ENCODE data around the gene SLC8A1.

Gene SLC8A1

GRCh38 chr2:40097691-40098385 lies 354.1 kb downstream of the SLC8A1 start:
- TF ChIP-seq CTCF (IDR thresholded peaks at IDR 0.05; ENCODE audit: insufficient read depth, low read depth, low read length, missing control alignments), result no peak
- no peak overlapping the region for H3K4me3 ChIP-seq (ENCODE audit: low read depth, low read length)
- no peak for DNase-seq (ENCODE audit: low read depth)

GRCh38 chr2:40096360-40096759 lies 355.5 kb downstream of the SLC8A1 start:
- no peak overlapping the region for H3K4me3 ChIP-seq (ENCODE audit: low read depth, low read length)
- DNase-seq (ENCODE audit: low read depth), result no peak
- no peak for TF ChIP-seq CTCF (IDR thresholded peaks at IDR 0.05; ENCODE audit: insufficient read depth, low read depth, low read length, missing control alignments)

- no peak overlapping the region for H3K4me3 ChIP-seq (ENCODE audit: low read depth, low read length)
- TF ChIP-seq CTCF (IDR thresholded peaks at IDR 0.05; ENCODE audit: insufficient read depth, low read depth, low read length, missing control alignments), result no peak
- DNase-seq (ENCODE audit: low read depth), result no peak
These were observed 356.9 kb downstream of the SLC8A1 start for GRCh38 chr2:40095000-40095399.

- DNase-seq (ENCODE audit: low read depth), result no peak
- H3K4me3 ChIP-seq (ENCODE audit: low read depth, low read length), result no peak overlapping the region
- TF ChIP-seq CTCF (IDR thresholded peaks at IDR 0.05; ENCODE audit: insufficient read depth, low read depth, low read length, missing control alignments), result no peak
These were observed 357.4 kb downstream of the SLC8A1 start for GRCh38 chr2:40094451-40094850.

- no peak for DNase-seq (ENCODE audit: low read depth)
- no peak overlapping the region for H3K4me3 ChIP-seq (ENCODE audit: low read depth, low read length)
- no peak for TF ChIP-seq CTCF (IDR thresholded peaks at IDR 0.05; ENCODE audit: insufficient read depth, low read depth, low read length, missing control alignments)
These were observed 358.7 kb downstream of the SLC8A1 start for GRCh38 chr2:40093021-40093675.

GRCh38 chr2:40090044-40090443 lies 361.8 kb downstream of the SLC8A1 start:
- no peak for DNase-seq (ENCODE audit: low read depth)
- no peak overlapping the region for H3K4me3 ChIP-seq (ENCODE audit: low read depth, low read length)
- no peak for TF ChIP-seq CTCF (IDR thresholded peaks at IDR 0.05; ENCODE audit: insufficient read depth, low read depth, low read length, missing control alignments)
